DMS 273 (cell line): Measurements from ENCODE around the gene CLMN.
"Not testable (repeated sequence)": the region's sequence is repeated elsewhere in the genome, so short reads cannot be mapped to it uniquely, and the experiment has no call there.

Source experiments
- DNase-seq: peaks from one replicate; lab custom pipeline; 2025; ENCODE audit not compliant: unreplicated experiment; lab: John Stamatoyannopoulos, UW

The CLMN gene

GRCh38 chr14:95289323-95290010 lies 30.2 kb downstream of the CLMN start:
- DNase-seq = no peak

GRCh38 chr14:95288672-95289322 lies 30.9 kb downstream of the CLMN start:
- no peak for DNase-seq

- peak; percentile 39 for DNase-seq
Observed at GRCh38 chr14:95287176-95287754, 32.4 kb downstream of the CLMN start.

- no peak for DNase-seq
Observed at GRCh38 chr14:95286645-95287044, 33.1 kb downstream of the CLMN start.

- no peak for DNase-seq
Observed at GRCh38 chr14:95285566-95285965, 34.1 kb downstream of the CLMN start.

GRCh38 chr14:95283802-95284201 lies 35.9 kb downstream of the CLMN start:
- not testable (repeated sequence) for DNase-seq

GRCh38 chr14:95282986-95283380 lies 36.7 kb downstream of the CLMN start:
- DNase-seq = not testable (repeated sequence)

GRCh38 chr14:95282354-95282985 lies 37.2 kb downstream of the CLMN start:
- no peak for DNase-seq

GRCh38 chr14:95281560-95282176 lies 38.0 kb downstream of the CLMN start:
- no peak for DNase-seq

GRCh38 chr14:95275494-95275893 lies 44.2 kb downstream of the CLMN start:
- no peak for DNase-seq

- no peak for DNase-seq
Observed at GRCh38 chr14:95274874-95275273, 44.8 kb downstream of the CLMN start.

GRCh38 chr14:95274279-95274678 lies 45.4 kb downstream of the CLMN start:
- no peak for DNase-seq

- no peak for DNase-seq
Observed at GRCh38 chr14:95273001-95273978, 46.4 kb downstream of the CLMN start.

- DNase-seq = no peak
Observed at GRCh38 chr14:95272057-95272456, 47.7 kb downstream of the CLMN start.

- no peak for DNase-seq
Observed at GRCh38 chr14:95270203-95270602, 49.5 kb downstream of the CLMN start.

- DNase-seq = no peak
Observed at GRCh38 chr14:95269493-95269892, 50.2 kb downstream of the CLMN start.

GRCh38 chr14:95268350-95268749 lies 51.4 kb downstream of the CLMN start:
- no peak for DNase-seq

- no peak for DNase-seq
Observed at GRCh38 chr14:95267306-95267705, 52.4 kb downstream of the CLMN start.

GRCh38 chr14:95265106-95266094 lies 54.3 kb downstream of the CLMN start:
- DNase-seq = peak; percentile 87
